GM23248 (cell line): ENCODE results near the gene STRADA.

Experiments used
- EZH2 ChIP-seq: fragments of 200-600 bp; sonication (generic); IDR thresholded peaks from 2 replicates; pipeline ENCODE4 v1.6.1; 2018; ENCODE audit warnings: antibody characterized with exemption, mild to moderate bottlenecking; ENCODE audit not compliant: insufficient read depth, poor library complexity, severe bottlenecking
- EZH2phosphoT487 ChIP-seq: fragments of 200-600 bp; sonication (generic); IDR thresholded peaks from 2 replicates; pipeline ENCODE4 v1.6.1; 2018; ENCODE audit warnings: antibody characterized with exemption, moderate library complexity, mild to moderate bottlenecking, low read depth; ENCODE audit not compliant: insufficient read depth

DNA sequence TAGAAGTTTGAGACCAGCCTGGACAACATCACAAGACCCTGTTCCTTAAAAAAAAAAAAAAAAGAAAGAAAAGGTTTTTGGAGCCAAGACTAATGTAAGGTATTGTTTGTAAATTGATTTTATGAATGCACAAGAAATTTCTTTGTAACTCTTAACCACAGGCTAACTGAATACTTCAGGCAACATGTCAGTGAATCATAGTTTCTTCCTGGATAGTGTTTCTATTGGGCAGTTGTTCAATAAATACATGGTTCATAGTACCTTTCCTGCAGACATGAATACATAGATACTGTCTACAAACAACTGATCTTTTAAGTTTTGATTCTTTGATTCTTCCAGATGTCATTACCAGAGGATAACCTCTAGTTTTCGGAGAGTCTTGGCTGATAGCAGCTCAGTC, 44.0 kb upstream of the STRADA start:
- no peak for TF ChIP-seq EZH2
- no peak for TF ChIP-seq EZH2phosphoT487
